ENCODE data around the gene MTA3.
"Not testable (repeated sequence)": the region's sequence is repeated elsewhere in the genome, so short reads cannot be mapped to it uniquely, and the experiment has no call there.

MTA3 gene

DNA sequence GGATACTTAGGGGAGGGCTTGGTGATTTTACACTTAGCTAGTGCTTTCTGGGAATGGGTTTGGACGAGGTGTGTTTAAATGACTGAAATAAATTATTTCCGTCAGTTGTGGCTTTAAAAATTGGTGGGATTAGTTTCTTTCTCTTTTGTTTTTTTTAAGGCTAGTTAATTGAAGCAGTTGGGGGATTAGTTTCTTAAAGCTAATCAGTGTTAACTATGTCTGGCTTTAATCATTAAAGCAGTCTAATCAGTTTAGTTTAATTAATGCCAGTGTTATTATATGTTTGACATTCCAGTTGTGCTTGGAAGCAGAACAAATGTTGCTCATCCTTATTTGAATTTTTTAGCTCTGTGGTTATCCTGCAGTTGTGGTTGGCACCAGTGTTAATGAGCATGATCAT, 10.2 kb downstream of the MTA3 start:
- Histone ChIP-seq H3K4me2 (ENCODE audit: low read depth, low read length, poor library complexity, severe bottlenecking) (peak overlapping the region; percentile 45), H3K9me2 (replicated peaks; ENCODE audit: low read depth, low read length) (no peaks in the 10 kb centered on the region), H3F3A (ENCODE audit: low read depth) (no peaks in the 10 kb centered on the region), H3K27me3 (ENCODE audit: insufficient read depth, low read length, poor library complexity, severe bottlenecking) (no peaks in the 10 kb centered on the region), H3K9me3 (ENCODE audit: insufficient read depth, low read depth, low read length) (no peaks in the 10 kb centered on the region), H3K79me2 (ENCODE audit: insufficient read depth, low read length) (peaks cover 28% of the 10 kb centered on the region; the same call in 1 of the 2 replicates), H3K4me3 (ENCODE audit: low read length, poor library complexity, severe bottlenecking) (no peak overlapping the region), H3K36me3 (ENCODE audit: insufficient read depth, low read length) (peaks cover 27% of the 10 kb centered on the region; the same call in 1 of the 2 replicates), H3K4me1 (ENCODE audit: insufficient read depth, low read length, poor library complexity, severe bottlenecking) (peaks cover 20% of the 10 kb centered on the region), H4K20me1 (ENCODE audit: insufficient read depth, low read length, poor library complexity, severe bottlenecking) (no peaks in the 10 kb centered on the region), H3K9ac (ENCODE audit: low read depth, low read length, poor library complexity, severe bottlenecking) (no peak overlapping the region), H2AFZ (ENCODE audit: low read length) (no peak overlapping the region)
- TF ChIP-seq EZH2phosphoT487 (IDR thresholded peaks at IDR 0.05; ENCODE audit: borderline replicate concordance), result no peak
- TF ChIP-seq, protein P1, sequence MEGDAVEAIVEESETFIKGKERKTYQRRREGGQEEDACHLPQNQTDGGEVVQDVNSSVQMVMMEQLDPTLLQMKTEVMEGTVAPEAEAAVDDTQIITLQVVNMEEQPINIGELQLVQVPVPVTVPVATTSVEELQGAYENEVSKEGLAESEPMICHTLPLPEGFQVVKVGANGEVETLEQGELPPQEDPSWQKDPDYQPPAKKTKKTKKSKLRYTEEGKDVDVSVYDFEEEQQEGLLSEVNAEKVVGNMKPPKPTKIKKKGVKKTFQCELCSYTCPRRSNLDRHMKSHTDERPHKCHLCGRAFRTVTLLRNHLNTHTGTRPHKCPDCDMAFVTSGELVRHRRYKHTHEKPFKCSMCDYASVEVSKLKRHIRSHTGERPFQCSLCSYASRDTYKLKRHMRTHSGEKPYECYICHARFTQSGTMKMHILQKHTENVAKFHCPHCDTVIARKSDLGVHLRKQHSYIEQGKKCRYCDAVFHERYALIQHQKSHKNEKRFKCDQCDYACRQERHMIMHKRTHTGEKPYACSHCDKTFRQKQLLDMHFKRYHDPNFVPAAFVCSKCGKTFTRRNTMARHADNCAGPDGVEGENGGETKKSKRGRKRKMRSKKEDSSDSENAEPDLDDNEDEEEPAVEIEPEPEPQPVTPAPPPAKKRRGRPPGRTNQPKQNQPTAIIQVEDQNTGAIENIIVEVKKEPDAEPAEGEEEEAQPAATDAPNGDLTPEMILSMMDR (conservative IDR thresholded peaks at IDR 0.05; ENCODE audit: low read length), result no peak

DNA sequence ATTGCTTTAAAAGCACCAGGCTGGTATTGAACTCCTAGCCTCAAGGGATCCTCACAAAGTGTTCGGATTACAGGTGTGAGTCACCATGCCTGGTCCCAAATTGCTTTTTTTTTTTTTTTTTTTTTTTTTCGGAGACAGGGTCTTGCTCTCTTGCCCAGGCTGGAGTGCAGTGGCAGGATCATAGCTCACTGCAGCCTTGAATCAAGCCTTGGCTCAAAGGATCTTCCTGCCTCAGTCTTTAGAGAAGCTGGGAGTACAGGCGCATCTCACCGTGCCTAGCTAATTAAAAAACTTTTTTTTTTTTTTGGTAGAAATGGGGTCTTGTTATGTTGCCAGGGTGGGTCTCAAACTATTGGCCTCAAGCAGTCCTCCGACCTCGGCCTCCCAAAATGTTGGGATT, 12.8 kb downstream of the MTA3 start:
- H3K4me2 ChIP-seq (ENCODE audit: low read depth, low read length, poor library complexity, severe bottlenecking), result no peak overlapping the region

DNA sequence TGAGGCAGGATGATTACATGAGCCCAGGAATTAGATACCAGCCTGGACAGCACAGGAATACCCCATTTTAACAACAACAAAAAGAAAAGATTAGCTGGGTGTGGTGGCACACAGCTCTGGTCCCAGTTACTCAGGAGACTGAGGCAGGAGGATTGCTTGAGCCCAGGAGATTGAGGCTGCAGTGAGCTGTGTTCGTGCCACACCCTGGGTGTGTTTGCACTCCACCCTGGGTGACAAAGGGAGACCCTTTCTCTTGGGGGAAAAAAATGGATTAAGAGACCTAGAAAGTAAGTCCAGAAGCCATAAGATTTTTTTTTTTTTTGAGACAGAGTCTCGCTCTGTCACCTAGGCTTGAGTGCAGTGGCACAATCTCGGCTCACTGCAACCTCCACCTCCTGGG, 16.2 kb downstream of the MTA3 start:
- H3K9ac ChIP-seq (ENCODE audit: low read depth, low read length, poor library complexity, severe bottlenecking); H3F3A ChIP-seq (ENCODE audit: low read depth); H3K9me3 ChIP-seq (ENCODE audit: insufficient read depth, low read depth, low read length); H3K27me3 ChIP-seq (ENCODE audit: insufficient read depth, low read length, poor library complexity, severe bottlenecking); H3K79me2 ChIP-seq (ENCODE audit: insufficient read depth, low read length); H3K9me2 ChIP-seq (replicated peaks; ENCODE audit: low read depth, low read length); H3K4me1 ChIP-seq (ENCODE audit: insufficient read depth, low read length, poor library complexity, severe bottlenecking); H3K4me3 ChIP-seq (ENCODE audit: low read length, poor library complexity, severe bottlenecking); H4K20me1 ChIP-seq (ENCODE audit: insufficient read depth, low read length, poor library complexity, severe bottlenecking); H2AFZ ChIP-seq (ENCODE audit: low read length); H3K4me2 ChIP-seq (ENCODE audit: low read depth, low read length, poor library complexity, severe bottlenecking): not testable (repeated sequence)
- peaks cover 19% of the 10 kb centered on the region; the same call in 1 of the 2 replicates for H3K36me3 ChIP-seq (ENCODE audit: insufficient read depth, low read length)

More for the DNA sequence above, 12.8 kb downstream of the MTA3 start:
- peaks cover 21% of the 10 kb centered on the region; the same call in 1 of the 2 replicates for H3K79me2 ChIP-seq (ENCODE audit: insufficient read depth, low read length)
- no peaks in the 10 kb centered on the region for H3K9me2 ChIP-seq (replicated peaks; ENCODE audit: low read depth, low read length)
- no peaks in the 10 kb centered on the region for H4K20me1 ChIP-seq (ENCODE audit: insufficient read depth, low read length, poor library complexity, severe bottlenecking)
- H3K27me3 ChIP-seq (ENCODE audit: insufficient read depth, low read length, poor library complexity, severe bottlenecking), result no peaks in the 10 kb centered on the region
- TF ChIP-seq, protein P1 (conservative IDR thresholded peaks at IDR 0.05; ENCODE audit: low read length), result no peak
- no peak for TF ChIP-seq EZH2phosphoT487 (IDR thresholded peaks at IDR 0.05; ENCODE audit: borderline replicate concordance)
- no peak overlapping the region for H3K9ac ChIP-seq (ENCODE audit: low read depth, low read length, poor library complexity, severe bottlenecking)
- no peak overlapping the region for H3K4me3 ChIP-seq (ENCODE audit: low read length, poor library complexity, severe bottlenecking)
- H2AFZ ChIP-seq (ENCODE audit: low read length), result no peak overlapping the region
- no peaks in the 10 kb centered on the region for H3K9me3 ChIP-seq (ENCODE audit: insufficient read depth, low read depth, low read length)
- peaks cover 6% of the 10 kb centered on the region for H3K4me1 ChIP-seq (ENCODE audit: insufficient read depth, low read length, poor library complexity, severe bottlenecking)
- H3F3A ChIP-seq (ENCODE audit: low read depth), result no peaks in the 10 kb centered on the region
- peaks cover 27% of the 10 kb centered on the region; the same call in 1 of the 2 replicates for H3K36me3 ChIP-seq (ENCODE audit: insufficient read depth, low read length)

DNA sequence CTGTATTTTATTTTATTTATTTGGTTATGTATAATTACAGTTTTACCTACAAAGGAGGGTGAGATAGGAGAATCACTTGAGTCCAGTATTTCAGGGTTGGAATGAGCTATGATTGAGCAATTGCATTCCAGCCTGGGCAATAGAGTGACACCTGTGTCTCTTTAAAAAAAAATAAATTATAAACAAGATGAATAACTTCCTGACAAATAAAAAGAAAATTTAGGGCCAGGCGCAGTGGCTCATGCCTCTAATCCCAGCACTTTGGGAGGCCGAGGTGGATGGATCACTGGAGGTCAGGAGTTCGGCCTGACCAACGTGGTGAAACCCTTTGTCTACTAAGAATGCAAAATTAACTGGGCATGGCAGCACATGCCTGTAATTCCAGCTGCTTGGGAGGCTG, 17.3 kb downstream of the MTA3 start:
- no peaks in the 10 kb centered on the region for H3K9me2 ChIP-seq (replicated peaks; ENCODE audit: low read depth, low read length)
- no peaks in the 10 kb centered on the region for H3K9me3 ChIP-seq (ENCODE audit: insufficient read depth, low read depth, low read length)
- H4K20me1 ChIP-seq (ENCODE audit: insufficient read depth, low read length, poor library complexity, severe bottlenecking), result no peaks in the 10 kb centered on the region
- H3F3A ChIP-seq (ENCODE audit: low read depth), result no peaks in the 10 kb centered on the region
- no peak overlapping the region for H2AFZ ChIP-seq (ENCODE audit: low read length)
- TF ChIP-seq EZH2phosphoT487 (IDR thresholded peaks at IDR 0.05; ENCODE audit: borderline replicate concordance), result no peak
- TF ChIP-seq, protein P1 (conservative IDR thresholded peaks at IDR 0.05; ENCODE audit: low read length), result no peak
- H3K4me2 ChIP-seq (ENCODE audit: low read depth, low read length, poor library complexity, severe bottlenecking), result no peak overlapping the region
- H3K4me3 ChIP-seq (ENCODE audit: low read length, poor library complexity, severe bottlenecking), result no peak overlapping the region
- peaks cover 13% of the 10 kb centered on the region; the same call in 1 of the 2 replicates for H3K36me3 ChIP-seq (ENCODE audit: insufficient read depth, low read length)
- no peaks in the 10 kb centered on the region for H3K27me3 ChIP-seq (ENCODE audit: insufficient read depth, low read length, poor library complexity, severe bottlenecking)
- H3K79me2 ChIP-seq (ENCODE audit: insufficient read depth, low read length), result peaks cover 15% of the 10 kb centered on the region; the same call in 1 of the 2 replicates
- no peaks in the 10 kb centered on the region for H3K4me1 ChIP-seq (ENCODE audit: insufficient read depth, low read length, poor library complexity, severe bottlenecking)
- no peak overlapping the region for H3K9ac ChIP-seq (ENCODE audit: low read depth, low read length, poor library complexity, severe bottlenecking)

All from Loucy (cell line).